DOHH2 (cell line): ENCODE measurements around the gene ATP7B.

Experiments
- CTCF ChIP-seq: fragments of 200-600 bp; sonication (generic); IDR thresholded peaks from one replicate; pipeline ENCODE4 v1.5.1; 2014; ENCODE audit warnings: antibody characterized with exemption, mild to moderate bottlenecking, low read depth, low read length; ENCODE audit not compliant: poor library complexity, severe bottlenecking
- EZH2phosphoT487 ChIP-seq: fragments of 200-600 bp; sonication (generic); IDR thresholded peaks from 2 replicates; pipeline ENCODE4 v1.6.1; 2017; ENCODE audit warnings: borderline replicate concordance, mild to moderate bottlenecking, antibody characterized with exemption, low read length, moderate library complexity, mixed read lengths

GRCh38 chr13:51937320-51938290 is 73.6 kb downstream of the ATP7B start:
- TF ChIP-seq EZH2phosphoT487 (no peak), CTCF (no peak)
